HEK293 (cell line): ENCODE data around the gene ZNF428.

ENCODE experiments used
- CTCF ChIA-PET: fragments of 350-600 bp; formaldehyde crosslinking; extraction: SDS; loops from one replicate; lab custom pipeline; 2021; ENCODE audit warnings: antibody characterized with exemption; lab: Yijun Ruan, JAX
- POLR2A ChIA-PET: fragments of 300-600 bp; formaldehyde crosslinking; extraction: SDS; loops from one replicate; lab custom pipeline; 2020; ENCODE audit warnings: antibody characterized with exemption, inconsistent platforms; lab: Yijun Ruan, JAX
- H3K27ac ChIP-seq: fragments of 200-500 bp; sonication (Bioruptor generic); 2 replicates; pipeline ENCODE4 v1.5.1; 2014; ENCODE audit warnings: low read depth, low read length, control low read depth, inconsistent platforms; ENCODE audit errors: extremely low read depth
- H3K36me3 ChIP-seq, 2 experiments: fragments of 200-500 bp in 1 of 2; sonication (Bioruptor generic) in 1 of 2; 1 replicate in 1 of 2; 2 replicates in 1 of 2; pipeline ENCODE4 v1.5.1; 2014 to 2017; ENCODE audit warnings: inconsistent platforms in 2 of 2, low read length in 2 of 2; ENCODE audit not compliant: control insufficient read depth in 2 of 2, insufficient read depth in 1 of 2
- H3K4me1 ChIP-seq: fragments of 200-500 bp; sonication (Bioruptor generic); 2 replicates; pipeline ENCODE4 v1.5.1; 2014; ENCODE audit warnings: mild to moderate bottlenecking, low read length, inconsistent platforms; ENCODE audit not compliant: control insufficient read depth, insufficient read depth
- H3K4me3 ChIP-seq: 2 replicates; pipeline ENCODE4 v1.5.1; 2011; ENCODE audit warnings: low read depth, mild to moderate bottlenecking, control low read depth, low read length, moderate library complexity
- H3K9me3 ChIP-seq: fragments of 200-500 bp; sonication (Bioruptor generic); 2 replicates; pipeline ENCODE4 v1.5.1; 2014; ENCODE audit warnings: low read depth, low read length, inconsistent platforms; ENCODE audit not compliant: control insufficient read depth, insufficient read depth
- KLF1 ChIP-seq: fragments of 450-650 bp; formaldehyde crosslinking; IDR thresholded peaks from 2 replicates; pipeline ENCODE4 v1.5.1; 2016; ENCODE audit warnings: missing biosample characterization, missing genetic modification characterization
- ZBTB21 ChIP-seq: fragments of 450-650 bp; formaldehyde crosslinking; IDR thresholded peaks from 2 replicates; pipeline ENCODE4 v1.5.1; 2017; ENCODE audit warnings: missing biosample characterization, missing genetic modification characterization
- ZFP69B ChIP-seq: fragments of 450-650 bp; formaldehyde crosslinking; IDR thresholded peaks from 2 replicates; pipeline ENCODE4 v1.5.1; 2016; ENCODE audit warnings: missing biosample characterization, missing genetic modification characterization
- ZNF155 ChIP-seq: fragments of 450-650 bp; formaldehyde crosslinking; IDR thresholded peaks from 2 replicates; pipeline ENCODE4 v1.5.1; 2016; ENCODE audit warnings: missing biosample characterization, missing genetic modification characterization
- ZNF175 ChIP-seq: fragments of 450-650 bp; formaldehyde crosslinking; IDR thresholded peaks from 2 replicates; pipeline ENCODE4 v1.5.1; 2016; ENCODE audit warnings: missing biosample characterization, missing genetic modification characterization
- ZNF2 ChIP-seq: fragments of 450-650 bp; formaldehyde crosslinking; IDR thresholded peaks from 2 replicates; pipeline ENCODE4 v1.5.1; 2016; ENCODE audit warnings: missing biosample characterization, missing genetic modification characterization
- ZNF423 ChIP-seq: fragments of 450-650 bp; formaldehyde crosslinking; IDR thresholded peaks from 2 replicates; pipeline ENCODE4 v1.5.1; 2016; ENCODE audit warnings: missing biosample characterization, missing genetic modification characterization
- ZNF48 ChIP-seq: fragments of 450-650 bp; formaldehyde crosslinking; IDR thresholded peaks from 2 replicates; pipeline ENCODE4 v1.5.1; 2016; ENCODE audit warnings: missing biosample characterization, missing genetic modification characterization
- ZNF600 ChIP-seq: fragments of 450-650 bp; formaldehyde crosslinking; IDR thresholded peaks from 2 replicates; pipeline ENCODE4 v1.5.1; 2016; ENCODE audit warnings: missing biosample characterization, missing genetic modification characterization
- ZNF658 ChIP-seq: fragments of 450-650 bp; formaldehyde crosslinking; IDR thresholded peaks from 2 replicates; pipeline ENCODE4; 2016; ENCODE audit warnings: missing biosample characterization, missing genetic modification characterization
- ZNF837 ChIP-seq: fragments of 450-650 bp; formaldehyde crosslinking; IDR thresholded peaks from 2 replicates; pipeline ENCODE4 v1.5.1; 2016; ENCODE audit warnings: missing biosample characterization, missing genetic modification characterization
- ZSCAN23 ChIP-seq: fragments of 450-650 bp; formaldehyde crosslinking; IDR thresholded peaks from 2 replicates; pipeline ENCODE4 v1.5.1; 2016; ENCODE audit warnings: missing biosample characterization, missing genetic modification characterization
- TF ChIP-seq, protein P1 (sequence below): fragments of 450-650 bp; formaldehyde crosslinking; IDR thresholded peaks from 2 replicates; pipeline ENCODE4 v1.5.1; 2016; ENCODE audit warnings: missing biosample characterization, missing genetic modification characterization
- TF ChIP-seq, protein P2 (sequence below): fragments of 450-650 bp; formaldehyde crosslinking; IDR thresholded peaks from 2 replicates; pipeline ENCODE4 v1.5.1; 2016; ENCODE audit warnings: missing biosample characterization, missing genetic modification characterization
- TF ChIP-seq, protein P3 (sequence below): fragments of 450-650 bp; formaldehyde crosslinking; IDR thresholded peaks from 2 replicates; pipeline ENCODE4 v1.5.1; 2016; ENCODE audit warnings: missing biosample characterization, missing genetic modification characterization
- TF ChIP-seq, protein P4 (sequence below): fragments of 450-650 bp; formaldehyde crosslinking; IDR thresholded peaks from 2 replicates; pipeline ENCODE4 v1.5.1; 2017; ENCODE audit warnings: missing biosample characterization, missing genetic modification characterization
- TF ChIP-seq, protein P5 (sequence below): fragments of 450-650 bp; formaldehyde crosslinking; IDR thresholded peaks from 2 replicates; pipeline ENCODE4 v1.5.1; 2016; ENCODE audit warnings: missing biosample characterization, missing genetic modification characterization
- TF ChIP-seq, protein P6 (sequence below): fragments of 450-650 bp; formaldehyde crosslinking; IDR thresholded peaks from 2 replicates; pipeline ENCODE4 v1.5.0; 2017; ENCODE audit warnings: missing biosample characterization, missing genetic modification characterization, borderline replicate concordance

ZNF428 gene

DNA sequence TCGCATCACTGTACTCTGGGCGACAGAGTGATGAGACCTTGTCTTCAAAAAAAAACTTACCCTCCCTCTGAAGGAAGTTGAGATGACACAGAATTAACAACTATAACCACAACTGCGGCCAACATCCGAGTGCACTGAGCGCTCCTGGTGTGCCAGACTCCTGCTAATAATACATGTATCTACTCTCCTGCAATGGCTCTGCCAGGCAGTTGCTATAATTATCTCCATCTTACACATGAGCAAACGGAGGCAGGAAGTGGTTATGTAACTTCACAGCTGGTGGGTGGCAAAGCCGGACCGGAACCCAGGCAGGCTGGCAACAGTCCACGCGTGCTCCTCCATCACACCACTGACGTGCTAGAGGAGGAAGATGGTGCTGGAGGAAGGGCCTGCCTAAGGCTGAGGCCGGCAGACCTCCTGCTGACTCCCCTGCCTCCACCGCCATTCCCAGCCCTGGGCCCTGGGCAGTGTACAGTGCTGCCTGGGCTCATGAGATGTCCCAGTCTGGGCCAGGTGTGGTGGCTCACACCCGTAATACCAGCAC is 56.7 kb downstream of the ZNF428 start (continued):
- TF ChIP-seq, protein P1, sequence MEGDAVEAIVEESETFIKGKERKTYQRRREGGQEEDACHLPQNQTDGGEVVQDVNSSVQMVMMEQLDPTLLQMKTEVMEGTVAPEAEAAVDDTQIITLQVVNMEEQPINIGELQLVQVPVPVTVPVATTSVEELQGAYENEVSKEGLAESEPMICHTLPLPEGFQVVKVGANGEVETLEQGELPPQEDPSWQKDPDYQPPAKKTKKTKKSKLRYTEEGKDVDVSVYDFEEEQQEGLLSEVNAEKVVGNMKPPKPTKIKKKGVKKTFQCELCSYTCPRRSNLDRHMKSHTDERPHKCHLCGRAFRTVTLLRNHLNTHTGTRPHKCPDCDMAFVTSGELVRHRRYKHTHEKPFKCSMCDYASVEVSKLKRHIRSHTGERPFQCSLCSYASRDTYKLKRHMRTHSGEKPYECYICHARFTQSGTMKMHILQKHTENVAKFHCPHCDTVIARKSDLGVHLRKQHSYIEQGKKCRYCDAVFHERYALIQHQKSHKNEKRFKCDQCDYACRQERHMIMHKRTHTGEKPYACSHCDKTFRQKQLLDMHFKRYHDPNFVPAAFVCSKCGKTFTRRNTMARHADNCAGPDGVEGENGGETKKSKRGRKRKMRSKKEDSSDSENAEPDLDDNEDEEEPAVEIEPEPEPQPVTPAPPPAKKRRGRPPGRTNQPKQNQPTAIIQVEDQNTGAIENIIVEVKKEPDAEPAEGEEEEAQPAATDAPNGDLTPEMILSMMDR (tag by site-specific recombination), result no peak
- TF ChIP-seq ZNF837 (tag by site-specific recombination), result no peak
- TF ChIP-seq ZNF175 (tag by site-specific recombination), result no peak
- no peak for TF ChIP-seq ZBTB21 (tag by site-specific recombination)
- TF ChIP-seq, protein P2, sequence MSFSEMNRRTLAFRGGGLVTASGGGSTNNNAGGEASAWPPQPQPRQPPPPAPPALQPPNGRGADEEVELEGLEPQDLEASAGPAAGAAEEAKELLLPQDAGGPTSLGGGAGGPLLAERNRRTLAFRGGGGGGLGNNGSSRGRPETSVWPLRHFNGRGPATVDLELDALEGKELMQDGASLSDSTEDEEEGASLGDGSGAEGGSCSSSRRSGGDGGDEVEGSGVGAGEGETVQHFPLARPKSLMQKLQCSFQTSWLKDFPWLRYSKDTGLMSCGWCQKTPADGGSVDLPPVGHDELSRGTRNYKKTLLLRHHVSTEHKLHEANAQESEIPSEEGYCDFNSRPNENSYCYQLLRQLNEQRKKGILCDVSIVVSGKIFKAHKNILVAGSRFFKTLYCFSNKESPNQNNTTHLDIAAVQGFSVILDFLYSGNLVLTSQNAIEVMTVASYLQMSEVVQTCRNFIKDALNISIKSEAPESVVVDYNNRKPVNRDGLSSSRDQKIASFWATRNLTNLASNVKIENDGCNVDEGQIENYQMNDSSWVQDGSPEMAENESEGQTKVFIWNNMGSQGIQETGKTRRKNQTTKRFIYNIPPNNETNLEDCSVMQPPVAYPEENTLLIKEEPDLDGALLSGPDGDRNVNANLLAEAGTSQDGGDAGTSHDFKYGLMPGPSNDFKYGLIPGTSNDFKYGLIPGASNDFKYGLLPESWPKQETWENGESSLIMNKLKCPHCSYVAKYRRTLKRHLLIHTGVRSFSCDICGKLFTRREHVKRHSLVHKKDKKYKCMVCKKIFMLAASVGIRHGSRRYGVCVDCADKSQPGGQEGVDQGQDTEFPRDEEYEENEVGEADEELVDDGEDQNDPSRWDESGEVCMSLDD, result no peak
- TF ChIP-seq ZNF600, result peak; percentile 89
- no peak for TF ChIP-seq ZNF2 (tag by site-specific recombination)
- TF ChIP-seq, protein P3, sequence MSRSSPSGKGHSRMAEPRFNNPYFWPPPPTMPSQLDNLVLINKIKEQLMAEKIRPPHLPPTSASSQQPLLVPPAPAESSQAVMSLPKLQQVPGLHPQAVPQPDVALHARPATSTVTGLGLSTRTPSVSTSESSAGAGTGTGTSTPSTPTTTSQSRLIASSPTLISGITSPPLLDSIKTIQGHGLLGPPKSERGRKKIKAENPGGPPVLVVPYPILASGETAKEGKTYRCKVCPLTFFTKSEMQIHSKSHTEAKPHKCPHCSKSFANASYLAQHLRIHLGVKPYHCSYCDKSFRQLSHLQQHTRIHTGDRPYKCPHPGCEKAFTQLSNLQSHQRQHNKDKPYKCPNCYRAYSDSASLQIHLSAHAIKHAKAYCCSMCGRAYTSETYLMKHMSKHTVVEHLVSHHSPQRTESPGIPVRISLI, result no peak
- TF ChIP-seq ZNF423 (tag by site-specific recombination), result no peak
- TF ChIP-seq ZNF48 (tag by site-specific recombination), result no peak
- no peak for TF ChIP-seq ZNF155 (tag by site-specific recombination)
- no peak for TF ChIP-seq KLF1 (tag by site-specific recombination)
- TF ChIP-seq, protein P4, sequence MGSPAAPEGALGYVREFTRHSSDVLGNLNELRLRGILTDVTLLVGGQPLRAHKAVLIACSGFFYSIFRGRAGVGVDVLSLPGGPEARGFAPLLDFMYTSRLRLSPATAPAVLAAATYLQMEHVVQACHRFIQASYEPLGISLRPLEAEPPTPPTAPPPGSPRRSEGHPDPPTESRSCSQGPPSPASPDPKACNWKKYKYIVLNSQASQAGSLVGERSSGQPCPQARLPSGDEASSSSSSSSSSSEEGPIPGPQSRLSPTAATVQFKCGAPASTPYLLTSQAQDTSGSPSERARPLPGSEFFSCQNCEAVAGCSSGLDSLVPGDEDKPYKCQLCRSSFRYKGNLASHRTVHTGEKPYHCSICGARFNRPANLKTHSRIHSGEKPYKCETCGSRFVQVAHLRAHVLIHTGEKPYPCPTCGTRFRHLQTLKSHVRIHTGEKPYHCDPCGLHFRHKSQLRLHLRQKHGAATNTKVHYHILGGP (tag by site-specific recombination), result no peak
- TF ChIP-seq, protein P5, sequence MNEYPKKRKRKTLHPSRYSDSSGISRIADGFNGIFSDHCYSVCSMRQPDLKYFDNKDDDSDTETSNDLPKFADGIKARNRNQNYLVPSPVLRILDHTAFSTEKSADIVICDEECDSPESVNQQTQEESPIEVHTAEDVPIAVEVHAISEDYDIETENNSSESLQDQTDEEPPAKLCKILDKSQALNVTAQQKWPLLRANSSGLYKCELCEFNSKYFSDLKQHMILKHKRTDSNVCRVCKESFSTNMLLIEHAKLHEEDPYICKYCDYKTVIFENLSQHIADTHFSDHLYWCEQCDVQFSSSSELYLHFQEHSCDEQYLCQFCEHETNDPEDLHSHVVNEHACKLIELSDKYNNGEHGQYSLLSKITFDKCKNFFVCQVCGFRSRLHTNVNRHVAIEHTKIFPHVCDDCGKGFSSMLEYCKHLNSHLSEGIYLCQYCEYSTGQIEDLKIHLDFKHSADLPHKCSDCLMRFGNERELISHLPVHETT, result no peak
- no peak for TF ChIP-seq ZFP69B (tag by site-specific recombination)
- TF ChIP-seq ZSCAN23 (tag by site-specific recombination), result no peak

DNA sequence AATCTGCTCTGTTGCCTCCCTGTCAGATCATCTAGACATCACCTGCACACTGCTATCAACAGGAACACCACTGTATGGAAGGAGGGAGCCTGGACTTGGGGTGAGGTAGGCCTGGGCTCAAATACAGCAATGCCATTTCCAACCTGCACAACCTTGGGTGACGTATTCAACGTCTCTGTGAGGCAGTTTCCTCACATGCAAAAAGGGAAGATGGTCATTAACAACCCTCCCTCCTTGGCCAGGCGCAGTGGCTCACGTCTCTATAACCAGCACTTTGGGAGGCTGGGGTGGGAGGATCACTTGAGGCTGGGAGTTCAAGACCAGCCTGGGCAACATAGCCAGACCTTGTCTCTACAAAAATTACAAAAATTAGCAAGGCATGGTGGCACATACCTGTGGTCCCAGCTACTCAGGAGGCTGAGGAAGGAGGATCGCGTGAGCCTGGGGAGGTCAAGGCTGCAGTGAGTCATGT is 57.2 kb downstream of the ZNF428 start:
- Histone ChIP-seq H3K36me3 (peaks cover 49 to 88% of the 10 kb centered on the region in 2 experiments), H3K4me1 (peaks cover 2% of the 10 kb centered on the region; the same call in 1 of the 2 replicates), H3K9me3 (no peaks in the 10 kb centered on the region; the same call in 1 of the 2 replicates), H3K27ac (0 out of 2 replicates have a peak overlapping the region, but pooled peaks have one; percentile 4), H3K4me3 (no peak overlapping the region)
- POLR2A ChIA-PET, result no interaction called here
- CTCF ChIA-PET, result interaction anchor here (0.6 to 1.7 kb wide), 4 partner anchors 32 to 115 kb away, joined by 3 to 9 read pairs (median 4); no protein-coding TSS in a partner anchor
- TF ChIP-seq ZNF658 (tag by site-specific recombination), result no peak
- TF ChIP-seq ZNF2 (tag by site-specific recombination), result no peak
- TF ChIP-seq, protein P6, sequence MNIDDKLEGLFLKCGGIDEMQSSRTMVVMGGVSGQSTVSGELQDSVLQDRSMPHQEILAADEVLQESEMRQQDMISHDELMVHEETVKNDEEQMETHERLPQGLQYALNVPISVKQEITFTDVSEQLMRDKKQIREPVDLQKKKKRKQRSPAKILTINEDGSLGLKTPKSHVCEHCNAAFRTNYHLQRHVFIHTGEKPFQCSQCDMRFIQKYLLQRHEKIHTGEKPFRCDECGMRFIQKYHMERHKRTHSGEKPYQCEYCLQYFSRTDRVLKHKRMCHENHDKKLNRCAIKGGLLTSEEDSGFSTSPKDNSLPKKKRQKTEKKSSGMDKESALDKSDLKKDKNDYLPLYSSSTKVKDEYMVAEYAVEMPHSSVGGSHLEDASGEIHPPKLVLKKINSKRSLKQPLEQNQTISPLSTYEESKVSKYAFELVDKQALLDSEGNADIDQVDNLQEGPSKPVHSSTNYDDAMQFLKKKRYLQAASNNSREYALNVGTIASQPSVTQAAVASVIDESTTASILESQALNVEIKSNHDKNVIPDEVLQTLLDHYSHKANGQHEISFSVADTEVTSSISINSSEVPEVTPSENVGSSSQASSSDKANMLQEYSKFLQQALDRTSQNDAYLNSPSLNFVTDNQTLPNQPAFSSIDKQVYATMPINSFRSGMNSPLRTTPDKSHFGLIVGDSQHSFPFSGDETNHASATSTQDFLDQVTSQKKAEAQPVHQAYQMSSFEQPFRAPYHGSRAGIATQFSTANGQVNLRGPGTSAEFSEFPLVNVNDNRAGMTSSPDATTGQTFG (tag by site-specific recombination), result peak; percentile 37; the same call in 1 of the 2 replicates
- TF ChIP-seq ZBTB21 (tag by site-specific recombination), result no peak
- TF ChIP-seq, all 188 proteins: peak for 1
